HG03095 (cell line): ENCODE results near the gene PGC.

Experiments
- ATAC-seq: cut with Tn5 transposase; IDR thresholded peaks from one replicate; pipeline ENCODE4 v1.9.1; 2021; ENCODE audit warnings: moderate library complexity; ENCODE audit not compliant: unreplicated experiment

PGC gene

GRCh38 chr6:41747256-41748101 is at the start of gene PGC:
TSS of gene PGC (minus strand) at chr6:41747397. CDS start at chr6:41747334, 63 bp downstream.
- ATAC-seq = no peak

GRCh38 chr6:41796474-41796873 is 49.3 kb upstream of the PGC start:
- ATAC-seq = no peak

- ATAC-seq = no peak
Observed at GRCh38 chr6:41791984-41792383, 44.8 kb upstream of the PGC start.

DNA sequence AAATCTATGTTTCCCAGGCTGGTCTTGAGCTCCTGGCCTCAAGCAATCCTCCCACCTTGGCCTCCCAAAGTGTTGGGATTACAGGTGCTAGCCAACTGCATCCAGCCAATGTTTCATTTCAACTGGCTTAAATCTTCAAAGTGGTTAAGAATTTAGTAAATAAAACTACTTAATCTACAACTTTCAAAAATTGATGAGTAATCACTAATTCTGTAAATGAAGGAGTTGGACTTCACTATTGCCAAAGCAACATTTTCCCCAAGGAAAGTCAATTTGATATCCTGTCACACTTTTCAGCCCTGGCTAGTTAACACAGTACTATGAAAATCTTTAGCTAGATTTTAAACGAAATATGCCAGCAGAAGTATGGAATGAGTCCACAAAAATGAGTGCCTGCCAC is 44.1 kb upstream of the PGC start:
- no peak for ATAC-seq

DNA sequence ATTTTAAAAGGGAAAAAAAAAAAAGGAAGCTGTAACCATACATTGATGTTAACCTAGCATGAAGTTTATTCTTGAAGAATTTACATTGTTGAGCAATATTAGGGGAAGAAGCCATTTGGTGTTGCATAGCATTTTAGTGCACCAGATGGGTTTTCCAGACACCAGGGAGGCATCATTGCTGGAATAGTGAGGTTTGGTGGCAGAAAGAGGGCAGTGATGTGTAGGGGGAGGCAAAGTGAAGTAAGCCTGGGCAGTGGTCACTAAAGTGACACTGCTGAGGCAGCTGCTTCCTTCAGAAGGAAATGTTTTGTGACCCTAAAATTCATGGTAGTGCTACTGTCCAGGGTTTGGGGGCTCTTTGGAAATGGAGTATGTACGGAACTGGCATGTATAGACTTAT is 42.8 kb upstream of the PGC start:
- ATAC-seq = no peak

DNA sequence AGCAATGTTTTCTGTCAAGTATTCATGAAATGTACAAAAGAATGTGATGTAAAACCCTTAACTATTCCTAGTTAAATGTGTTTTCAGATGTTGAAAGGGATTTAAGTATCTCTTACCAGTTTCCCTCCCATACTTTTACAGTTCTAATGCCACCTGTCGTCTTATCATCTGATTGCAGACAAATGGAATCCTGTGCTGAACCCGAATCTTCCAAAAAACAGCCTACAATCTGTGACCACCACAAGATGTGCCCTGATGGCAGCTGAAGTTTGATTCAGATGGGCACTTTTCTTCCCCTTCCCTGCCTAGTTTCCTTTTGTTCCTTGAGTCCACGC is 42.2 kb upstream of the PGC start:
- no peak for ATAC-seq

DNA sequence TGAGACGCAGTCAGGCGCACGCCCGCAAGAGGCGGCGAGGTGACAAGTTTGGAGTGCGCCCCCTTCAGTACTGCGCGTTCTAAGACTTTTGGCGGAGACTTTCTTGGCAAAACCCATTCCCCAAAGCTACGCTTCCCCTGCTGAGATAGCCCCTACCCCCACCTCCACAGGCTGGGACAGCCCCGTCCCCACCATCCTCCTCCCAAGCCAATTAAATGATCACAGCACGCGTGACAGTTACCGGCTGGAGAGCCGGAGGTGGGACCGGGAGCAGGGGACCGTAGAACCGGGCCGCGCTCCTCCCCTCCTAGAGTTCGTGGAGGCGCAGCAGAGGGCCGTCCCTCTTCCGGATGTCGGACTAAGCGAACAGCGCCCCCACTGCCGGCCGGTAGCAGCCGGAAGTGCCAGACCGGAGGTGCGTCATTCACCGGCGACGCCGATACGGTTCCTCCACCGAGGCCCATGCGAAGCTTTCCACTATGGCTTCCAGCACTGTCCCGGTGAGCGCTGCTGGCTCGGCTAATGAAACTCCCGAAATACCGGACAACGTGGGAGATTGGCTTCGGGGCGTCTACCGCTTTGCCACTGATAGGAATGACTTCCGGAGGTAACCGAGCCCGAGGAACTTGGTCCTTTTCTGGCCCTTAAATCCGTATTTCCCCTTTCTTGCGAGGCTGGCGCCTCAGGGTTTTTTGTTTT is 40.2 kb upstream of the PGC start, which contains the start of gene TOMM6:
TSS of gene TOMM6 (plus strand) at position 476 of the 699 bp plus-strand sequence. CDS start at position 480, 4 bp downstream.
- ATAC-seq = peak; percentile 76

DNA sequence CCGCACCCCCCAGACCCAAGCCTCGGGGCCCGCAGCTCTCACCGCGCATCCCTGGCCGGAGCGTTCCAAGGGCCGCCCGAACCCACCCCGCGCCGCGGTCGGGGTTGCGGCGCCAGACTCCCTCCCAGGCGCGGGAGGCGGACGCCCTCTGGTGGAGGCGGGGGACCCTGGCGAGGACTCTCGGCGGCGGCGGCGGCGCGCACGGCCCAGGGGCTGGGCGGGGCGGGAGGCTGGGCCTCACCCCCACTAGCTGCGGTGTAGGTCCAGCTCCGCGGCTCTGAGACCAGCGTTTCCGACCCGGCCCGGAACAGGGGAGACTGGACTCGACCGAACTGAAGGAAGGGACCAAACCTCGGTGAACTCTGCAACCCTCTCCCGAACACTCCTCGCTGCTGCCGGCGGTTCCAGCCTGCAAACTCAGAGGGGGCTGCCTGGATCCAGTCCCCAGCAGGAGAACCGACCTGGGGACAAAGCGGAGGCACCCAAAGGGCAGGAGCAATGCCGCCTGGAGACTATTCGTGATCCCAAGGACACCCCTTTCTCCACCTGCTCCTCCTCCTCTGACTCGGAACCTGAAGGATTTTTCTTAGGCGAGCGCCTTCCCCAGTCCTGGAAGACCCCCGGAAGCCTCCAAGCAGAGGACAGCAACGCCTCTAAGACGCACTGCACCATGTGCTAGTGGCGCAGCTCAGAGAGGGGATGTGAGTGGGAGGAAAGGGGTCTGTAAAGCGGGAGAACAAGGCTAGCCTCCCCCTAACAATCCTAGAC is 39.4 kb upstream of the PGC start:
- ATAC-seq = peak; percentile 54

- ATAC-seq = no peak
Observed at GRCh38 chr6:41785689-41786450, 38.7 kb upstream of the PGC start.

GRCh38 chr6:41785254-41785653 is 38.1 kb upstream of the PGC start:
- ATAC-seq = no peak

DNA sequence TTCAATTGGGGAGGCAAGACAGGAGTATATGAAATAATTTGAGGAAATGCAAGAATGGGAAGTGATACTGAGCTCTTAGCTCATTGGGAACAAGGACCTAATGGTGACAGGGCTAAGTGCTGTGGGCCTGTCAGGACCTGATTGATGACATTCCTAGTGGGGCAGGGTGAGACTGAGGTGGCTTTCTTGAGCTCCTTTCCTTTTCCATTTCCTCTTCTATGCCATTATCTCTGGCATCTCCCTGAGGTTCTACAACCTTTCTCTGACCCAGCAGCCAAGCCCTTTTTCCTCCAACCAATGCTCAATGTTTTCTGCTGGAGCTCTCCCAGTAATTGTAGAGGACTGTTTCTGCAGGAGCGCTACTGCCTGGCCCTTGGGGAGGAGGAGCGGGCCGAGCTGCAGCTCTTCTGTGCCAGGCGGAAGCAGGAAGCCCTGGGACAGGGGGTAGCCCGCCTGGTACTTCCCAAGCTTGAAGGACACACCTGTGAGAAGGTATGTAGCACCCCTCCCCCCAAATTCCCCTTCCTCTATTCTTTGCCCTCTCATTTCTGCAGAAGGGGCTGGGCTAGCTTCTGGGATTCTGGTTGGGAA is 37.5 kb upstream of the PGC start:
- no peak for ATAC-seq

GRCh38 chr6:41783106-41783780 is 36.0 kb upstream of the PGC start:
- ATAC-seq = no peak

DNA sequence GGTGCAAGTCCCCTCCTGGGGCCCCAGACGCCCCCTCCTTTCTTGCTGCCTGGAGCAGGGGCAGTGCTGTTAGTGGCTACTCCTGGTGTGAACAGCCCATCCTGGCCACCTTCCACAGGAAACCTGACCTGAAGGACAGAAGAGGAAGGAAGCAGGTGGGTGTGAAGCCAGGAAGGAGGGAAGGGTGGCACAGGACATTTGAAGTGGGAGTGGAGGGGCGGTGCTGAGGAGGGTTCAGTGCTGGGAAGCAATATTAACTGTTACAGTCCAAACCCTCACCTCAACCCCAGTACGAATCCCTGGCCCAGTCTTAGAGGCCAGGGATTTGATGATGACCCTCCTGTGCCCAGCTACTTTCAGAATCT is 34.2 kb upstream of the PGC start:
- no peak for ATAC-seq

DNA sequence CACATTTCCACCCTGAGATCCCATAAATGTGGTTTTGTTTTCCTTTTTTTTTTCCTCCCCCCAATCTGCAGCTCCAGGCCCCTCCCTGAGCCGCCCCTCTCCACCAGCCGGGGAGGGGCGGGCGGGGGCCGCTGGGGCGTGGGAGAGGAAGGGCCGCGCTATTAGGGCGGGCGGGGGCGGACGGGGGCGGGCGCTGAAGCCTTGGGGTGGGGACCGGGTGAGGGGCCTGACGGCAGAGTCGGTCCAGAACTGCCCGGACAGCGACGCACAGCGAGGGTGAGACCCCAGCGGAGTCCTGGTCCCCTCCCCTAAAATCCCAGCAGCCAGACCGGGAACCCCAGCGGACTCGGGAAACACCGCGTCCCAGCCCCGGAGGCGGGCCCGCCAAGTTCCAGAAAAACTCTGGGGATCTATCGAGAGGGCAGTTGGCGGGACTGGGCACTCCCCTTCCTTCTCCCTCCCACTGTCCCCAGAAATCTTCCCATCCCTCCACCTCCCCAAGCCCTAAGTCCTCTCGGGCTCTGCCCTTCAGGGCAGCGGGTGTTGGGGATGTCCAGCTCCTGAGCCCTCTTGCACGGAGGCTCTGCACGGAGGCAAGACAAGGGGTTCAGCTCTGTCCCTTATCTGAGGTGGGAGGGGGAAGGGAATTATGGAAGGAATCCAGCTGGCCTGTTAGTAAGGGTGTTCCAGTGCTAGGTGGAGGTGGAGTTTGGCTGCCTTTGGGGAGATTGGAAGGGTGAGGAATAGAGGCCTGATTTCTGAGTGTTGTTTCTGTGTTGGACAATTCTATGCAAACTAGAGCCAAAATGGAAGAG is 33.6 kb upstream of the PGC start, which contains the start of gene PRICKLE4:
TSS of gene PRICKLE4 (plus strand) at position 232 of the 815 bp plus-strand sequence. CDS start 2,692 bp downstream, outside the sequence.
- ATAC-seq = no peak

- ATAC-seq = peak; percentile 89
Observed at GRCh38 chr6:41779788-41780550, 32.8 kb upstream of the PGC start, which contains the start of gene FRS3. TSS of gene FRS3 (minus strand) at chr6:41779900. CDS start at chr6:41776987, 2,913 bp downstream.

GRCh38 chr6:41779336-41779735 is 32.1 kb upstream of the PGC start:
- ATAC-seq = no peak

DNA sequence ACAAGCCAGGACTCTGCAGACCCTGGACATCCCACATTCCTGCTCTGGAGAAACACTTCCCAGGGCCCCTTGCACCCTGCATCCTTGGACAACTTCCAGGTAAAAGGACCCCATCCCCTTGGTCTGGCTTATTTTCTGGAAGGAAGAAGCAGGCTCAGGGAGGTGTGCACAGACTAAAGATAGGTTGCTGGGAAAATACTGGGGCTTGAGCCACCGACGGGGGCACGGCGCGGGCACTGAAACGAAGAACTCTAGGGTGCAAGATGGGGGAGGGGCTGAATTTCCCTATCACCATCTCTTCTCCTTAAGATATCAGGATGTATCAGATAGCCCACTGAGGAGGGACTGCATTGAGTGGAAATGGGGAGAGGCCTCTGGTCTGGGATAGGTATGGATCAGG is 31.7 kb upstream of the PGC start:
- ATAC-seq = no peak
